ENCODE results near the gene CORO6.
"Not testable (repeated sequence)": the region's sequence is repeated elsewhere in the genome, so short reads cannot be mapped to it uniquely, and the experiment has no call there.

CORO6 gene

DNA sequence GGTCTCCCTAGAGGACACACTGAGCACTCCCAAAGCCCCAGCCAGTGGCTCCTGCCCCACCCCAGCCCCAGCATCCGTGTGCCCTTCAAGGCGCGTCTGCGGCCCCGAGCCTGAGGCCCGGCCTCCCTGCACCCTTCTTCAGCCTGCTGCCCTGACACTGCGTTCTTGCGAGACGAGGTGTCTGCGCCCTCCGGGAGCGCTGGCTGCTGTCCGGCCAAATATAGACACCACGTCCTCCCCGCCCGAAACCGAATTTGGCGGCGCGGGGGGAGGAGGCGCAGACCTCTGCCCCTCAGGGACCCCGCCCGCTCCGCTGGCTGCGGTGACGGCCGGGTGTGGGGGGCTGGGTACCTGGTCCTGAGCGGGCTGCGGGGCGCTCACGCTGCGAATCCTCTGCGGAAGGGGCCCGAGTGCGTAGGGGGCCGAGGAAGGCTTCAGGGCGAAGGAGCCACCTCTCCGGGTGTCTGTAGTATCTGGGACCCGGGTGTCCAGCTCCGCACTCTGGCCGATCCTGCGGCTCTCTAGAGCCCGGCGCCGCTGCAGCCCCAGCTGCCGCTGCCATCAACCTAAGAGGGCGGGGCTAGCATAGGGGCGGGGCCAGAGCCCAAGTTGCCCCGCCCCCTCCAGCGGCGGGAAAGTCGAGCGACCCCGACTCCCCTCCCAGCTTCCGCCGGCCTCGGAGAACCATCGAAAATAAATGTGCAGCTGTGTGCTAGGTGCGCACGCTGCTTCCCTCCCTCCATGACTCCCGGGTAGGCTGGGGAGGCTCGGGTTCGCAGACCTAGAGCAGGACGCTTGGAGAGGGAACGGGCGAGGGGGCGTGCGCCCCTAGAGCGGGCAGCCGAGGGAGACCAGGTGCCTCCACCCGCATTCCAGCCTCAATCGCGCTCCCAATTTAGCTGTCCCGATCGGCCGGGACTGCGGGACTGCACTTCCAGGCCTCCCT lies at the start of gene CORO6:
Gene CORO6 (minus strand): TSS at position 576 of the 946 bp plus-strand sequence. CDS start 1,491 bp downstream, outside the sequence.
- CTCF ChIA-PET = interaction anchor here (1.0 to 6.5 kb wide), 4 partner anchors 11 to 309 kb away, joined by 3 to 47 read pairs (median 4); partner anchors contain the start of gene ANKRD13B
- Mint-ChIP-seq H3K27ac (peak within 1 kb of the TSS; percentile 67), H3K36me3 (peaks cover 11% of the 10 kb centered on the region), H3K4me3 (peak within 1 kb of the TSS; percentile 73), H3K27me3 (peaks cover 29% of the 10 kb centered on the region), H3K9me3 (no peaks in the 10 kb centered on the region), H3K4me1 (peaks cover 56% of the 10 kb centered on the region)
- peak; percentile 75 for DNase-seq

DNA sequence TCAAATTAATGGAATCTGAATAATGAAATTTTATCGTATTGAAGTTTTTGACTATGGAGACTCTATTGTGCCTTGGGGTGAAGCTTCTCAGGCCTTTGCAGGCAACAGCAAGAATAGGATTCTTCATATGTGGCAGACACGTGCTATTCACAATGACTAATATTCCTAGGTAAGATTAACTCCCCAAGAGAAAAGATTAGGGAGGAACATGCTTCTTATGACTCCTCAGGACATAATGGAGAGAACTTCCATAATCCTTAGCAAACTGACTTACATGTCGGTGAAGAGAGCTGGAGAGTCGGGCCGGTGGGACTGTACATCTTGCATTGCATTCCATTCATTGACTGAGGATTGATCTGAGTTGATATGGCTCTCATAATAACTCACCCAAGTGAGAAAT lies 48.9 kb upstream of the CORO6 start:
- CTCF ChIA-PET = no interaction called here
- DNase-seq = no peak
- peaks cover 27% of the 10 kb centered on the region for H3K4me1 Mint-ChIP-seq

DNA sequence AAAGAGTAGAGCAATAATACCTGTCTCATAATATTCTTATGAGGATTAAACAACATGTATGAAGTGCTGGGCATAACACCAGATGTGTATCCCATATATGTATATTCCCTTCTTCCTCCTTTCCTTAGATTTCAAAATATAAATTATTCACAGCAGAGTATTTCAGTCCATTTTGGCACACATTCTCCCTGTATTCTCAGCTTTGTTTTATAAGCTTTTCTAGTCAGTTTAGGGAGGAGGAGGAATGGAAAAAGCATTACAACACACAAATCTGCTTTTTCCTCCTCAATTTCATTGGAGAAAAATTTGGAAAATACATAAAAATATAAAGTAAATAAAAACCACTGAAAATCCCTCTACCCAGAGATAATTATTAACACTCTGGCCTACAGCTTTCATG lies 46.6 kb upstream of the CORO6 start:
- H3K27ac Mint-ChIP-seq = no peak overlapping the region
- H3K4me1 Mint-ChIP-seq = peaks cover 21% of the 10 kb centered on the region
- no peak overlapping the region for H3K4me3 Mint-ChIP-seq
- no peaks in the 10 kb centered on the region for H3K27me3 Mint-ChIP-seq
- no peak for DNase-seq
- peaks cover 51% of the 10 kb centered on the region for H3K36me3 Mint-ChIP-seq
- CTCF ChIA-PET = interaction anchor here (1.1 kb wide), 1 partner anchor 30 kb away, joined by 3 read pairs; no protein-coding TSS in a partner anchor
- H3K9me3 Mint-ChIP-seq = no peaks in the 10 kb centered on the region

More for the DNA sequence above, 48.9 kb upstream of the CORO6 start:
- Mint-ChIP-seq H3K27ac (no peak overlapping the region), H3K27me3 (no peaks in the 10 kb centered on the region), H3K9me3 (no peaks in the 10 kb centered on the region), H3K4me3 (no peak overlapping the region), H3K36me3 (peaks cover 59% of the 10 kb centered on the region)

DNA sequence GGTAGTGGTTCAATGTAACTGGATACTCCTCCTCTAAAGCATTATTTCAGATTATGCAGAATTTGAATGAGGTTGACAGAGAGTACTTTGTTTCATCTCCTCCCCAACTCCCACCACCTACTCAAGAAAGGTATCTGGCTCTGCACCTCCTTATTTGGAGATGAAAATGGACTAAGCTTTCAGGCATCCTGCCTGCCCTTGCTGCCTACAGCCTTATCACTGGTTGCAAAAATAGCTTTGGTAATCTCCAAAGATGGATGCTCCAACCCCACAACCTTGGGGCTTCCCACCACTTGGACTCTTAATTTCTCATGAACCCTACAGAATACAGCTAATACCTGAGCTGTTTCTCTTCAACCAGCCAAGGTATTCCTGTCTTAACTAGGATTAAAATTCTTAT lies 45.3 kb upstream of the CORO6 start:
- H3K27ac Mint-ChIP-seq = peak overlapping the region; percentile 49
- no peak for DNase-seq
- H3K9me3 Mint-ChIP-seq = no peaks in the 10 kb centered on the region
- peaks cover 15% of the 10 kb centered on the region for H3K4me1 Mint-ChIP-seq
- peaks cover 52% of the 10 kb centered on the region for H3K36me3 Mint-ChIP-seq
- H3K27me3 Mint-ChIP-seq = no peaks in the 10 kb centered on the region
- CTCF ChIA-PET = interaction anchor here (0.9 to 1.0 kb wide), 3 partner anchors 50 to 263 kb away, joined by 3 read pairs; no protein-coding TSS in a partner anchor
- no peak overlapping the region for H3K4me3 Mint-ChIP-seq

DNA sequence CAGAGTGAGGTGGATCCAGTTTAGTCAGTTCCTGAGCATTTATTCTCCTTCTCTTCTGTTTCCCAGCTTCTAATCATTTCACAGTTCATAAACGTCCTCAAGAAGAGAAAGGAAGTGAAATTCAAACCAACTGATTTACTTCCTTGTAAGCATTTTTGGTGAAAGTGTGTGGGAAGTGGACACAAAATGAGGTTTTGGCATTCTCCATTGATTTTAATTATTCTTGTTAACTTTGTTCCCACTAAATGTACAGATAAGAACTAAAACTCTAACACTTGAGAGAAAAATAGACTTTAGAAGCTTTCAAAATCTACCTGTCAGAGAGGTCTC lies 42.7 kb upstream of the CORO6 start:
- DNase-seq = no peak
- Mint-ChIP-seq H3K27me3 (no peaks in the 10 kb centered on the region), H3K9me3 (no peaks in the 10 kb centered on the region), H3K27ac (peak overlapping the region; percentile 33), H3K4me3 (no peak overlapping the region), H3K36me3 (peaks cover 49% of the 10 kb centered on the region), H3K4me1 (peaks cover 19% of the 10 kb centered on the region)
- CTCF ChIA-PET = no interaction called here

DNA sequence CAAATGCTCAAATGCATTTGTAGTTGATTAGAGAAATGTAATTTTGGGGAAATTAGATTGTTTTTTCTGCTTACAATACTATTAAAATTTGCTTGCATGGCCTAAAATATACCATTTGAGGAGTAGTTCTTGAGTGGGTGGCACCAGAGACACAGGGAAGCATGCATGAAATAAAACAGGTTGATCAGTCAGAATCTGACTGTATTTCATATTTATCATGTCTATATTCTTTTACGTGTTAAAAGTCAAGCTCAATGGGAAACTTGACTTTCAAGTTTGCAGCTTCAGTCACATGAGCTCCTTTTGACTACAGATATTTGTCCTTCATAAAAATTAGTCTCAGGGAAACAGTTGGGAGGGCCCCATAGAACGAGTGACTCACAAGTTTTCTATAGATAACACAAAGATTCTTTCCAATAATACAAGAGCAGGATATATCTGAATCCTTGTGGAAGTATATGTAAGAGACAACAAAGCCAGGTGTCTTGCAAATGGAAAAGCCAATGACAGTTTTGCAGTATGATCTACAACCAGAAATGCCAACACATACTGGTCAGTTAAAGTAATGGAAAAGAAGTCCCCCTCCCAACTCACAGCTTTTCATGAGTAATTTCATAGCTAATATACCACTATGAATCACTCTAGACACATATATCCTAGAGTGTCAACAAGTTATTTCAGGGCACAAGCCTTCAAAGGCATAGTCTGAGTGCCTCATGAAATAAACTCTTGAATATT lies 42.2 kb upstream of the CORO6 start:
- CTCF ChIA-PET = no interaction called here
- DNase-seq = no peak
- Mint-ChIP-seq H3K27me3 (no peaks in the 10 kb centered on the region), H3K27ac (peak overlapping the region; percentile 33), H3K4me1 (peaks cover 24% of the 10 kb centered on the region), H3K4me3 (no peak overlapping the region), H3K9me3 (no peaks in the 10 kb centered on the region), H3K36me3 (peaks cover 50% of the 10 kb centered on the region)

DNA sequence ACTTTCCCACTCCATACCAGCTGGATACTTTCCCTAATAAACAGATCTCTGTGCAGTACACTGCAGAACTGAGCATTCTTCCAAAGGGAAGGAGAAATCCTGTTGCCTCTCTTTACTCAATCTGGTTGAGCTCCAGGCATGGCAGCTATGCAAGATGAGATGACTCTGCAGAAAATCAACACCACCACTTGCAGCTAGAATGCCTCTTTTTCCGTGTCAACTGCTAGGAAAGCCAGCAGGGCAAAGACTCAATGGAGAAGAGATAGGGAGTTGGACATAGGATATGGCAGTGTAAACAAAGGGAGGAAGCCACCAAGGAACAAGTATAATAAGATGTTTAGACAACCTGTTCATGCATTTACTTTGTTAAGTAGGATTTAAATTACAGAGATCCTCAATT lies 40.4 kb upstream of the CORO6 start:
- Mint-ChIP-seq H3K9me3 (no peaks in the 10 kb centered on the region), H3K4me3 (no peak overlapping the region), H3K27ac (no peak overlapping the region), H3K36me3 (peaks cover 42% of the 10 kb centered on the region), H3K27me3 (no peaks in the 10 kb centered on the region), H3K4me1 (peaks cover 35% of the 10 kb centered on the region)
- CTCF ChIA-PET = interaction anchor here (0.7 kb wide), 1 partner anchor 35 kb away, joined by 3 read pairs; no protein-coding TSS in a partner anchor
- no peak for DNase-seq

DNA sequence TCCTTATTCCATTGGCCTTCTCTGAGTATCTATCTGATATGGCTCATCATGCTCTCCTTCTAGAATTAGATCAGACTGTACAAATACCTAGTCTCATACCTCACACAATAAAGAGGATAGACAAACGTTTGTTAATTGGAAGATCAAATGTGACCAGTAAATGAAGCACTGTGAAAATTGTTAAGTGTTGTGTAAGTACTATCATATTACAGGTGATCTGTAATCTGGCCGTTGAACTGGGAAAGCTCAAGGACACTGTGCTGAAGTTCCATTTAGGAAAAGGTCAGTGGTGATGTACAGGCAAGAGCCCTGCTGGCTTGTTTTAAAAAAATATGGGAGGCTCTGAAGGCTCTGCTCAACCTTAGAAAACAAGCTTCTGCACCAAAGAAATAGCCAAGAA lies 38.5 kb upstream of the CORO6 start:
- Mint-ChIP-seq H3K9me3 (no peaks in the 10 kb centered on the region), H3K4me3 (no peak overlapping the region), H3K27ac (no peak overlapping the region), H3K4me1 (peaks cover 29% of the 10 kb centered on the region), H3K36me3 (peaks cover 36% of the 10 kb centered on the region), H3K27me3 (no peaks in the 10 kb centered on the region)
- CTCF ChIA-PET = no interaction called here
- DNase-seq = no peak

DNA sequence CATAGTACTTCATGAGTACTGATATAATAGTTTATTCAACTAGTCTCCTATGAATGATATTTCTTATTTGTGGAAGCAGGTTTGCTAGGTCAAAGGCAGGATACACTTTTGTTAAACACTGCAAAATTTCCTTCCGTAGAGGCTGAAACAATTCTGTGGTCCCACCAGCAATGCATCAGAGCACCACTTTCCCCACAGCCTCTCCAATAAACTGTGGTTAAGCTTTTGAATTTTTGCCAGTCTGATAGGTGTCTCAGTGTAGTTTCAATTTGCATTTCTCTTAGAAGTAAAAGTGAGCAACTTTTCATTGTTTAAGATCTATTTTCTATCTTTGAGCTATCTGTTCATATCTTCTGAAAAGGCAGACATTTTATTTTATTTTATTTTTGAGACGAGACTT lies 36.4 kb upstream of the CORO6 start:
- H3K27ac Mint-ChIP-seq = peak overlapping the region; percentile 75
- peaks cover 20% of the 10 kb centered on the region for H3K4me1 Mint-ChIP-seq
- DNase-seq = peak; percentile 24
- H3K4me3 Mint-ChIP-seq = no peak overlapping the region
- CTCF ChIA-PET = interaction anchor here (1.3 to 1.9 kb wide), 2 partner anchors 42 to 101 kb away, joined by 3 to 8 read pairs; no protein-coding TSS in a partner anchor
- peaks cover 40% of the 10 kb centered on the region for H3K36me3 Mint-ChIP-seq
- H3K27me3 Mint-ChIP-seq = no peaks in the 10 kb centered on the region
- no peaks in the 10 kb centered on the region for H3K9me3 Mint-ChIP-seq

DNA sequence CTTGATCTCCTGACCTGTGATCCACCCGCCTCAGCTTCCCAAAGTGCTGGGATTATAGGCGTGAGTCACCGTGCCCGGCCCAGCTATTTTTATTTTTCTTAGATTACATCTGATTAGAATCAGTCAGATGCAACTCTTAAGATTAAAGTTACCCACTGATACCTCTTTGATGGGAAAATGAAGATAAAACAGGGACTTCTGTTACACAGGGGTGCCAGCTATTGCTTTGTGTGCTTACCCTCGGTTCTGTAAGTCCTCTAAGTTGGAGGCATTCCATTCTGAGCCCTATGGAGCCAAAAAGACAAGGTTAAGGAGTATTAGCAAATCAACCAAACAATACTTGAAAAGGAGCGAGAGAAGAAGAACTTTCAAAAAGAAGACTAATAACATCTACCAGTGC lies 32.6 kb upstream of the CORO6 start:
- DNase-seq = no peak
- peaks cover 15% of the 10 kb centered on the region for H3K4me1 Mint-ChIP-seq
- CTCF ChIA-PET = interaction anchor here (1.7 kb wide), 1 partner anchor 124 kb away, joined by 5 read pairs; no protein-coding TSS in a partner anchor
- H3K27ac Mint-ChIP-seq = no peak overlapping the region
- H3K9me3 Mint-ChIP-seq = no peaks in the 10 kb centered on the region
- H3K4me3 Mint-ChIP-seq = no peak overlapping the region
- no peaks in the 10 kb centered on the region for H3K27me3 Mint-ChIP-seq
- H3K36me3 Mint-ChIP-seq = peaks cover 32% of the 10 kb centered on the region

DNA sequence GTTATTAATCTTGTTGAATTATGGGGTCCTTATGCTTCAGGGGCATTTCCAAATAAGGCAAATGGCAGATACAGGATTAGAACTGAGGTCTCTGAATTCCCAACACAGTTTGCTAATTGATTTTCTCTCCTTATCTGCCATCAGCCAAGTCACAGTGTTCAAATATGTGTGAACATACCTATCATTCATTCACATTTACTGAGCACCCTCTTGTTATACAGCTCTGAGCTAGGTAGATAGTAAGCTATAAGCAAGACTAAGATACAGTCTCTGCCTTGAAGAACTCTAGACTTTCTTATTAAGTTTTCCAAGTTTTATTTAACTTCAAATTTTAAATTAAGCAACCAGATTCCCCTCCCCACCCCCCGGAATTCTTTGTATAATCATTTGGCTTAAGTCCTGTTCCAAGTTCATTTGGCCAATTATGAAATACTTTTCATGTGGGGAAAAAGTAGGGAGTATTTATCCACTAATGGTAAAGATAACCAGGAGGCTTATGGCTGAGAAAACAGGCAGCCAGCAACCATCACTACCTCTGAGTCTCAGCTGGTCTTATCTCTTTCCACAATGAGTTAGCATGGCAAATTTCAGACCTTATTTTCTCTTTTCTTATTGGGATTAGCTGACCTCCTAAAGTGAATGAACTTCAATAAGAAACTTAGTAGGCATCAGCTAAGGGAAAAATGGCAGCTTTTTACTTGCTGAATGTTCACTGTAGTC lies 31.4 kb upstream of the CORO6 start:
- no peak for DNase-seq

DNA sequence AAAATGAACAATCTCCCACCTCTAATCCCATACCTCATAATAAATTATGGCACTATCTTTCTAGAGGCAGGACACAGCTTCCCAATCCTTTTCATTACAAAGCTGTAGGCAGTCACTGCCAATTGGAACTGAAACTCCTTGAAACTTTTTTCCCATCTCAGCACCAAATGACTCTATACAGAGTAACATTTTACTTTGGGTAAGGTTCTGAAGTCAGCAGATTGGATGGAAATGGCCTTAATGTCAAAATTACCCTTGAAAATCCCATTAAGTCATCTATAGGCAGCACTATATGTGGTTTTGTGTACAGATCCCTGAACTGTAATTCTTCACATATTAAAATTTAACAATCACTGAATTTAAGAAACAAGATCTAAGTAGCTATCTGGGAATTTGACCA lies 30.3 kb upstream of the CORO6 start:
- Mint-ChIP-seq H3K27me3 (no peaks in the 10 kb centered on the region), H3K4me3 (no peak overlapping the region), H3K27ac (no peak overlapping the region), H3K4me1 (no peaks in the 10 kb centered on the region), H3K36me3 (peaks cover 44% of the 10 kb centered on the region), H3K9me3 (no peaks in the 10 kb centered on the region)
- CTCF ChIA-PET = interaction anchor here (1.0 kb wide), 1 partner anchor 13 kb away, joined by 4 read pairs; no protein-coding TSS in a partner anchor
- DNase-seq = no peak

More for the DNA sequence above, 31.4 kb upstream of the CORO6 start:
- CTCF ChIA-PET = interaction anchor here (0.7 to 1.7 kb wide), 3 partner anchors 11 to 125 kb away, joined by 4 to 5 read pairs (median 4); no protein-coding TSS in a partner anchor
- Mint-ChIP-seq H3K36me3 (peaks cover 39% of the 10 kb centered on the region), H3K9me3 (no peaks in the 10 kb centered on the region), H3K27ac (no peak overlapping the region), H3K4me3 (no peak overlapping the region), H3K27me3 (no peaks in the 10 kb centered on the region), H3K4me1 (peaks cover 5% of the 10 kb centered on the region)

DNA sequence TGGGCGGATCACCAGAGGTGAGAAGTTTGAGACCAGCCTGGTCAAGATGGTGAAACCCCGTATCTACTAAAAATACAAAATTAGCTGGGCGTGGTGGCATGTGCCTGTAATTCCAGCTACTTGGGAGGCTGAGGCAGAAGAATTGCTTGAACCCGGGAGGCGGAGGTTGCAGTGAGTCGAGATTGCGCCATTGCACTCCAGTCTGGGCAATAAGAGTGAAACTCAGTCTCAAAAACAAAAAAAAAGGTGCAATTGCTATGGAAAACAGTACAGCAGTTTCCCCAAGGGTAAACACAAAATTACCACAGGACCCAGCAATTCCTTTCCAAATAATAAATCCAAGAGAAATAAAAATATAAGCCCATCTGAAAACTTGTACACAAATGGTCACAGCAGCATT lies 29.2 kb upstream of the CORO6 start:
- DNase-seq, H3K4me3 Mint-ChIP-seq, H3K27ac Mint-ChIP-seq, CTCF ChIA-PET, H3K9me3 Mint-ChIP-seq, H3K4me1 Mint-ChIP-seq, H3K27me3 Mint-ChIP-seq: not testable (repeated sequence)
- peaks cover 44% of the 10 kb centered on the region for H3K36me3 Mint-ChIP-seq

DNA sequence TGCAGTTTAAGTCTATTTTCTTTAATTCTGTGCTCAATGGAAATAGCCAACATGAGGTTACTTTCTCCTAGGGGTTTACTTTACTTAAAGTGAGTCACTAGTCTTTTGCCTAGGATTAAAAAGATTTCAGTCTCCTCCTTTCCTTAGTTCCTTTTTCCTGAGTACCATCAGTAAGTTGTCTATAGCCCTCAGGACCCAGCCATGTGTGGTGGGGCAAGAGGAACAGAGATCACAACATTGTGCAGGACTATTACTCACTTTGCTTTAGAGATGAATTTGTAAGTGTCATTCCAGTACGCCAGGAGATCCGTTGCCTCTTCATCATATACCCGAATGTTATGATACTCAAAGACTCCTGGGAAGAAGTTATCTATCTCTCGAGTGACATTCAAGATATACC lies 27.7 kb upstream of the CORO6 start:
- H3K27me3 Mint-ChIP-seq = no peaks in the 10 kb centered on the region
- H3K4me1 Mint-ChIP-seq = no peaks in the 10 kb centered on the region
- H3K4me3 Mint-ChIP-seq = no peak overlapping the region
- no peak for DNase-seq
- CTCF ChIA-PET = no interaction called here
- H3K27ac Mint-ChIP-seq = no peak overlapping the region
- no peaks in the 10 kb centered on the region for H3K9me3 Mint-ChIP-seq
- H3K36me3 Mint-ChIP-seq = peaks cover 39% of the 10 kb centered on the region

Data from activated naive CD4-positive, alpha-beta T cell treated with anti-CD3 and anti-CD28 coated beads, Interleukin-2, amount 10 ng/mL, durations not matched to agents 7 days and 5 days (primary cell).